Hindlimb muscle (tissue), 1 donor: ENCODE data around the gene LIPJ. TPM values are rescaled to one million over a fixed set of nuclear protein-coding genes. Genes with fewer than 3 reads are reported as not detected.
A peak's percentile ranks its signal among the peaks of the same experiment; 100 is the strongest.

Experiments
- DNase-seq: peaks from one replicate; pipeline ENCODE4 v3.0.0-alpha.2; 2013
- polyA plus RNA-seq: library from polyadenylated mRNA; unstranded; fragments of 120-200 nt; gene quantifications from one replicate; pipeline ENCODE4 v1.2.1, GENCODE V29; 2013; ENCODE audit not compliant: insufficient read length

The LIPJ gene
- polyA plus RNA-seq, 1 donor, result 0.05 TPM

DNA sequence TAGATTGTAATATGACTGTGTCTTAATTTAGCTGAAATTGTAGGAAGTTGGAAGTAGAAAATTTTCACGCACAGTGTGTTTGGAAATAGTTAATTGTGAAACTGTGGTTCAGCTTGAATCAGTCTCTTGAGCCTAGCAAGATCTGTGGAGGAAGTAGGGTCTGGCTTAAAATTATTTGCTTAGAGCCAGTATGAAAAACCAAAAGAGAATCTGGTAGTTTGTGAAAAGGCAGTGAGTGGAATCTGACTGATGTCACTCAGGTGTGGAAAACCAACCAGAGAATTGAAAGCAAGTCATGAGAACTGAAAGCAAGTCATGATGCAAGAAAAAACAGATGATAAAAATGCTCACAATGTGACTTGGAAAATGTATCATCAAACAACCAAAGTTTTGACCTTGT is 11.5 kb downstream of the LIPJ start:
- no peak for DNase-seq

DNA sequence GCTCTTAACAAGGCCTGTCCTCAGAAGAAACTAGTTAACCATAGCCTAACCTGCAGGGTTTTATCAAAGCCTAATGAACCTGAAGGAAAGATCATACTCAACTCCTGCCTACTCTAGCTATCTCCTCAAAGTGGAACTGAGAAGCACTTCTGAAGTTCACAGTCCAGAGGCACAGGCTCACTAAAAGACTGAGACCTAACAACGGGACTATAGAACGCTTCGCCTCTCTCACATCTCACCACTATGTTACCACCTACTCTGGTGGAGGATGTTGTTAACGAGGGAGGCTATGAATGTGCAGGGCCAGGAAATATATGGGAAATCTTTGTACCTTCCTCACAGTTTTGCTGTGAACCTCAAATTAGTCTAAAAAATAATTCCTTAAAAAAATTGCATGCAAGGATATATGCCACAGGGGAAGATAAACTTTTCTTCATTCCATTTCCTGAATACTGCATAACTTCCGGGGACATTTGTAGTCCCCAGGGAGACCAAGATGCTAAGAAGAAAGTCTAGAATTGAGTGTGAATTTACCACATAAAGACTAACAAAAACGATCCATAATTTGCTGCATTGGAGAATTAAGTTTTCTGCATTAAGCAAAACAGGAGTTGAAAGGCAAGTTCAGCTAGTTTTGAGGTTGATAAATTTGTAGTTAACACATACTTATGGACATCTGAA is 21.6 kb downstream of the LIPJ start:
- no peak for DNase-seq

DNA sequence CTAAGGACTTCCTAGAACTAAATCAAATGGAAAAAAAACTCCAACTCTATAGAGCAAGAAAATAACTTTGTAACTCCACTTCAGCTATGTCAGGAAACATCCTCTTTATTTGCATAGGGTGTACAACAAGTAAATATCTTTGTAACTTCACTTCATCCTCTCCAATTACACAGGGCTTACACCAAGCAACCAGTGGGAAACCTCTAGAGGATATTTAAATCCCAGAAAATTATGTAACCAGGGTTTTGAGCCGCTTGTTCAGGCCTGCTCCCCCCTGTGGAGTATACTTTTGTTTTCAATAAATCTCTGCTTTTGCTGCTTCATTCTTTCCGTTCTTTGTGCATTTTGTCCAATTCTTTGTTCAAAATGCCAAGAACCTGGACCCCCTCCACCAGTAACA is 22.2 kb downstream of the LIPJ start:
- no peak for DNase-seq

DNA sequence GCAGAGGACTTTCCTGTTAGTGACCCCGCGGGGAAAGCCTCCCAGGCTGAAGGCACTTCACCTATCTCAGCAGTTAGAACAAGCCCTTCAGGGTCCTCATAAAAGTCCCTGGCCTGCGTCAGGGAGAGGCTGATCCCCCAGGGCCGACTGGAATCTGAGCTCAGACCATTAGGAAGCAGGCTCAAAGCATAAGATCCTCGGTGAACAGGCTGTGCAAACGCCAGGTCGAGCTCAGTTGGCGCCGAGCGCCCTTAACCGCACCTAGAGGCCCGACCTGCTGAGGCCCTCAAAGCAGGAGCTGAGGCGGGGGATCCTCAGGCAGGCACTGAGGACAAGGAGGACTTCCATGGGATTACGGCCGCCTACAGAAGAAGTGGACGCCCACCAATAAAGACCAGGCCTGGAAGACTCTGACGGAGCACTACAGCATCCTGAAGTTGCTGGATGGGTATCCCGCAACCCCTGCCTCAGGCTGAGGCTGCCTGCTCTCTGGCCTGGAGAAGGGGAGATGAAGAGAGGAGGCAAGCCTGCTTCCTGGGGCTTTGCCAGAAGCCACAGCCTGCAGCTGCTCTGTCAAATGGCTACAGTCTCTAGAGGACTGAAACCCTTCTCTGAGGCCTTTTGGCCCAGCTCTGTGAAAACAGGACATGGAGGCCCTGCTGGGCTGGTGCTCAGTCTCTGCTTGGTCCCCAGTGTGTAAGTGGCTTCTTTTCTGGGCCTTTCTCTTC is 29.9 kb downstream of the LIPJ start:
- DNase-seq, result peak; percentile 19

DNA sequence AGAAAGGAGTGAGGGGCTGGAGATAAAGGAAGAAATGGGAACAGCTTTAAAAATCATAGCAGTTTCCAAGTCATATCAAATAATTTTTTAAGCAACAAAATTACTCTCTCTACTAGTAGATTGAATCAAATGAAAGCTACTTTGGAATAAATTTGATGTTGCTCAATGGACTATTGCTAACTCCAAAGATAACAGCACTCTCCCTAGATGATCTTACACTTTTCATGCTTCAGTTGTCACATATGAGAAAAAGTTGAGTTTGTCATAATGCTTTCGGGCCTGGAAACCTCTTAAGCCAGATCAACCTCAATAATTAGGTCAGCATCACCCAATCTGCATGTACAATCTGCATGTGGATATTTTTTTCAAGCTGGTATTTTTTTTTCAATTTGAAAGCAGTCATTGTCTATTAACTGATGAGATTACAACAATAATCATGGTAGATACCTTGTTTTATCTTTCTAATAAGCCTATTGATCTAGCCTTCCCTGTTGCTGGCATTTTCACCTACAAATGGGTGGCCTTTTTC is 31.3 kb downstream of the LIPJ start:
- DNase-seq, result no peak

DNA sequence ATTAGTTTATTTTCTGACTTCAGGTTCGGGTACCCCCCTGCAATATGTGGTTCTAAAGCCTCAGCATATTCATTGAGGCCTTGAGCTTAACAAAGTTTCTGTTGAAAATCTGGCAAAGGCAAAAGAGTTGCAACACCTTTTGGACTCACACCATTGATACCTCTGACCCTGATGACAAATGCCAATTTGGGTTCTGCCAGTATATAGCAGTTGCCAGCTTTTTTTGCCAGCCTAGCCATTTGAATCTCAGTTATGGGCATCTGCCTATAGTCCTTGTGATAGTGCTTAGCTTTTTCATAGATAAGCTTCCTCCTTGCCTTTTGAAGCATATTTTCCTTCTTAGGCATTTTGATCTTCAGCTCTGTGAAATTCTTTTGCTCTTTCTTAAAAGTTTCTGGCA is 31.9 kb downstream of the LIPJ start:
- DNase-seq, result no peak

DNA sequence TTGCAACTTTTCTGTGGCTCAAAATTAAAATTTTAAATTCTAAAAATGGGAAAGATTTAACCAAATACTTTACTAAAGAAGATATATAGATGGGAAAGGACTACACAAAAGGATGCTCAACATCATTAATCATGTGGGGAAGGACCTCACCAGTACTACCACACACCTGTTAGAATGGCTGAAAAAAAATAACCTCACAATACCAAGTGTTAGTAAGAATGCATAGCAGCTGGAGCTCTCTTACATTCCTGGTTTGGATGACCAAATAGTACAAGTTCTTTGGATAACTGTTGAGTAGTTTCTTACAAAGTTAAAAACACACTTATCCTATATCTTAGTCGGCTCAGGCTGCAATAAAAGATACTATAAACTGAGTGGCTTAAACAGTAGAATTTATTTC is 33.9 kb downstream of the LIPJ start:
- DNase-seq, result no peak

DNA sequence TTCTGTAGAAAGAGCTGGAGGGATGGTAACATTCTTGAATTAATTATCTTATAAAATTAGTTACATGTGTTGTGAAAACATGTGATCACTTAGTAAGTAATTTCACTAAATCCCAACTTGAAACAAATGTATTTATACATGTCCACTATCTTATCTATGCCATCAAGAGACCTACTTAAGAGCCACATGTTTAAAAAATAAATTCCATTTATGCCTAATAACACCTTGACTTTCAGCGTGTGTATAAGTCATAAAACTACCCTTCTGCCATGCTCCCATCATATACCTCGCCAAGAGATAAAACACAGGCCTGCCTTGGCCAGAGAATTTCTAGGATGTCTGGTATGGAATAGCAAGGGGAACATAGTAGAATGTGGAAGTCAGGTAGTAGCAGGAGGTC is 37.3 kb downstream of the LIPJ start:
- no peak for DNase-seq

DNA sequence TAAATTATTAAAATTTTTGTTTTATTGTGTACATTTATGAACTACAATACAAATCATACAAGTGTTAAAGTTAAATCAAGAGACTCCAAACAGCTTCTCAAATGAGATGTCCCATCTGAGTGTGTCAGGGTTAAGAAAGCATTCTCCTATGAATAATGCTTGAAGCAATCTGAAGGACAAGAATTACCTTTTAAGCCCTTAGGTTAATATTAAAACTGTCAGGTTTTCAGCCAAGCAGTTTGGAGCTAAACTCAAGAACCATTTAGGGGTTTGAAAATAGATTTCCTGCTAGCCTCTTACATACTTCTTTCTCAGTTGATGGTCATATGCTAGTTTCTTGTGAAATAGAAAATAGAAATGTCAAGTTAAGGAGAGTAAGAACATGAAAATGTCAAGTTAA is 38.3 kb downstream of the LIPJ start:
- DNase-seq, result no peak

DNA sequence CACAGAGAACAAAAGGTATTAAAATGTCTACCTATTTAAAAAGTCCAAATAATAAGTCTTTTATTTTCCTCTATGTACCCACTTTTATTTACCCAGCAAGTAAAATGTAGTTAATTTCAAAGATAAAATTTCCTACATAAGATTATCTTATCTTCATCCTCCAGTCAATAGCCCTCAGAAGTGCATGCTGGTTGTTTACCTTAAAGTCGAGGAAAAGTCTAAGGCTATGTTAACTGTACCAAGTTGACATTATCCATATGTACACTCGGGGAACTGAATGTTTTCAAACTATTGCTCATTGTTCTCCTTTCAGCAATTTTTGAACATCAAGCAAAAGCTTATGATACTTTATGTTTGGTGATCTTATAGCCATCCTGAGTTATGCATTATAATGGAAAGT is 53.6 kb downstream of the LIPJ start:
- DNase-seq, result no peak

DNA sequence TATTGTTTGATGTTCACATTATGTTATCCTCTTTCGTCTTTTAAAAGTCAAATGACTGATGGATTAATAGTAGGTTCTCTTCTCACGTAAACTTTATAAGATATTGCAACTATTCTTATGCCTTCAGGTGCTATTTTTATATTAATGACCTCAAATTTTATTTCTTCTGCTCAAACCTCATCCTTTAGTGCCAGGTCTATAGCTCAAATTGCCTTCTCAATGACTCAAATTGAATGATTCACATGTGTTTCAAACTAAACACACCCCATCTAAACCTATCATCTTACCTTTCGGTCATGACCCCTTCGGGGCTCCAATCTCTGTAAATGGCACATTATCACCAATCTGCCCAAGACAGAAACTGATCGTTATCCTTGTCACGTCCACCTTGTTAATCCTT is 55.6 kb downstream of the LIPJ start:
- no peak for DNase-seq

DNA sequence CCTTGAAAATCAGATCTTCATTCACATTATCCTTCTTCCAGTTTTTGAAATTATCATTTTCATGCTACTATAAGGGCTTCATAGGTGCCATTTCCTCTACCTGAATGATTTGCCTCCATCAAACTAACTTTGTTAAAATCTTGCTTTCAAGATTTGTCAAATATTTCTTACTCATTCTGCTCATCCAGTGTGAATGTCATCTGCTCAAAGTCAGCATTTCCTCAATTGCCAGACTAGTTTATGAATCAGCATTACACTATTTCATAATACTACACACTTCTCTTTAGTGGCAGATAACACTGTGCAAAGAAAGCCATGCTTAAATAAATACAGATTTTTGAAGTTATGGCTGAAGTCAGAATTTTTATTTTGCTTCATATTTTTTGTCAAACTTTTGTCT is 56.4 kb downstream of the LIPJ start:
- no peak for DNase-seq

DNA sequence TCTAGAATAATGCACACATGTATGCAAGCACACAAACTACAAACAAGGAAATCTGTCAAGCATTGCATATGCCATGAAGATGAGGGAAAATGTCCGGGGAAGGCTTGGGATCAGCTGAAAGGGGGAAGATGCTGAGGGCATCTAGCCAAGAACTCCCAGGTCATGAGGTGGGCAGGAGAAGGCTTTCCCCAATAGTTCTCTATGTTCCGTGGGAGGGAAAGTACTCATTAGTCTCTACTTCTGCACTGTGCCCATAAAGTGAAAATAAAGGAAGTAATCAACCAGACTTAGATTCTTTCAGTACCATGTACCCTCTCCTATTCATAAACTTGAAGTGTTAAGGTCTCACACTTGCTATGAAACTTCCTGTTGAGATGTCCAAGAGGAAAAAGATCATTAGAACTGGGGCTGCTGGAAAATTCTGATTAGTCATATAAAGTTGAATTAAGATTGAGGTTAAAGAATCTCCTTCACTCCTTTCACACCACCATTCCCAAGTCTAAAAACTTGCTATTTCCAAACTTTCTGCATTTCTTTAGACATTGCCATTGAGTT is 60.6 kb downstream of the LIPJ start:
- DNase-seq, result no peak

DNA sequence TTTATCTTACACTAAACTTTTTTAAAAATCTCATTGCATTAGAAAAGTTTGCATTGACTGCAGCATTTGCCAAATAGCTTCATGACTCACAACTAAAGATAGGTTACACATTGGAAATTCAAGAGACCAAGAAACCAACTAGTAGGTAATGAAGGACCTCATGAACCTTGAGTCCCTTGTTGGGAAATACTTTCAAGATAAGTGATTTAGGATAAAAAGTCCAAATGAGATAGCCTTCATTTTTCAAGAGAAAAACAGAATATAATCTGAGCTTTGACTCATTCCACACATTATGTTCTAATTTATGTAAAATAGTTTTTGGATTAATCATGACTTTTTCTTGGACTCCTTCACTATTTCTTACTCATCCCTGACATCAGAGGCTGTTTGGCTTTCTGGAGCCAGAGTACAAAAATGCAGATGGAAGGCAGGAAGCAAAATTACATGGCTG is 64.6 kb downstream of the LIPJ start:
- DNase-seq, result peak; percentile 11

DNA sequence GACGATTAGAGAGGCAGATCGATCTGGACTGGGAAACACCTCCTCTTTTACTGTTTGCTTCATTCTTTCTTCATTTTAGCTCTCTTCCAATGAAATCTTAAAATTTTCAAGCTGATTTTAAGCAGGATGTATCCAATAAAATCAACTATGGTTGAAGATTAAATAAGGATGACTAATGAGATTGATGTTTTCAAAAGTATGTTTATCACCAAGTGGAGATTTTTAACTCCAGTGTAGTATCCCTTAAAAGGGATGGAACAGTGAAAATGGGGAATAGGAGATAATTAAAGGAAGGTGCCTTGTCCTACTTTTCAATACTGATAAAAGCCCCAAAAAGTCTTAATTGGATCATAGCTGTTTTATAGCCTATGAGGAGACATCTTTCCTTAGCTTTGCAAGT is 66.1 kb downstream of the LIPJ start:
- no peak for DNase-seq

Other genes starting within 250 kb of the LIPJ start
- 2.7 TPM for gene RNLS, start 3.4 kb upstream of the LIPJ start, polyA plus RNA-seq
- not detected for gene LIPF, start 77.7 kb downstream of the LIPJ start, polyA plus RNA-seq
- not detected for gene LIPK, start 119.5 kb downstream of the LIPJ start, polyA plus RNA-seq
- not detected for gene LIPN, start 173.3 kb downstream of the LIPJ start, polyA plus RNA-seq
- not detected for gene LIPM, start 216.0 kb downstream of the LIPJ start, polyA plus RNA-seq